ENCODE measurements around the gene RRP12.

GRCh38 chr10:97319671-97320479, 81.3 kb downstream of the RRP12 start:
- TF ChIP-seq CTCF (IDR thresholded peaks at IDR 0.05; ENCODE audit: insufficient read depth, low read length) (no peak), POLR2AphosphoS5 (IDR thresholded peaks at IDR 0.05; ENCODE audit: low read depth) (peak; percentile 62; the same call in 1 of the 2 replicates)
